BJ (cell line): ENCODE results near the gene METAP2. TPM values are rescaled to one million over a fixed set of nuclear protein-coding genes. Genes with fewer than 3 reads are reported as not detected.

ENCODE experiments used
- CTCF ChIA-PET: fragments of 350-600 bp; formaldehyde crosslinking; extraction: SDS; loops from one replicate; lab custom pipeline; 2021; ENCODE audit warnings: antibody characterized with exemption, inconsistent platforms; lab: Yijun Ruan, JAX
- POLR2A ChIA-PET: fragments of 300-600 bp; sonication (Branson Sonifier 250); formaldehyde crosslinking; extraction: SDS; loops from one replicate; lab custom pipeline; 2021; ENCODE audit warnings: antibody characterized with exemption; lab: Charles Lee
- DNase-seq: peaks from one replicate; pipeline ENCODE4 v3.0.0-alpha.2; 2011; ENCODE audit warnings: low read depth
- H3K27me3 ChIP-seq: 2 replicates; pipeline ENCODE4 v1.6.0; 2011; ENCODE audit warnings: low read length; ENCODE audit not compliant: control insufficient read depth, insufficient read depth
- H3K36me3 ChIP-seq: 2 replicates; pipeline ENCODE4 v1.5.1; 2011; ENCODE audit warnings: low read length; ENCODE audit not compliant: control insufficient read depth, insufficient read depth
- H3K4me3 ChIP-seq: 2 replicates; pipeline ENCODE4 v1.5.1; 2011; ENCODE audit warnings: low read depth, mild to moderate bottlenecking, control low read depth, low read length
- polyA plus RNA-seq: library from polyadenylated mRNA; depleted of rRNA; stranded (reverse); fragments of >200 nt; gene quantifications from 2 replicates; pipeline ENCODE4 v1.2.3, GENCODE V29; 2011
- TF ChIP-seq, protein P1 (sequence below): IDR thresholded peaks from 2 replicates; pipeline ENCODE4 v1.5.1; 2011; ENCODE audit warnings: low read depth, mild to moderate bottlenecking, control low read depth, inconsistent platforms, low read length, moderate library complexity; ENCODE audit not compliant: insufficient read depth

Gene METAP2
- polyA plus RNA-seq, 1 experiment: 32.2 TPM

- Histone ChIP-seq H3K4me3 (no peak overlapping the region), H3K36me3 (peaks cover 12% of the 10 kb centered on the region), H3K27me3 (no peaks in the 10 kb centered on the region)
- ChIA-PET CTCF (no interaction called here), POLR2A (no interaction called here)
- DNase-seq: no peak
- TF ChIP-seq, protein P1, sequence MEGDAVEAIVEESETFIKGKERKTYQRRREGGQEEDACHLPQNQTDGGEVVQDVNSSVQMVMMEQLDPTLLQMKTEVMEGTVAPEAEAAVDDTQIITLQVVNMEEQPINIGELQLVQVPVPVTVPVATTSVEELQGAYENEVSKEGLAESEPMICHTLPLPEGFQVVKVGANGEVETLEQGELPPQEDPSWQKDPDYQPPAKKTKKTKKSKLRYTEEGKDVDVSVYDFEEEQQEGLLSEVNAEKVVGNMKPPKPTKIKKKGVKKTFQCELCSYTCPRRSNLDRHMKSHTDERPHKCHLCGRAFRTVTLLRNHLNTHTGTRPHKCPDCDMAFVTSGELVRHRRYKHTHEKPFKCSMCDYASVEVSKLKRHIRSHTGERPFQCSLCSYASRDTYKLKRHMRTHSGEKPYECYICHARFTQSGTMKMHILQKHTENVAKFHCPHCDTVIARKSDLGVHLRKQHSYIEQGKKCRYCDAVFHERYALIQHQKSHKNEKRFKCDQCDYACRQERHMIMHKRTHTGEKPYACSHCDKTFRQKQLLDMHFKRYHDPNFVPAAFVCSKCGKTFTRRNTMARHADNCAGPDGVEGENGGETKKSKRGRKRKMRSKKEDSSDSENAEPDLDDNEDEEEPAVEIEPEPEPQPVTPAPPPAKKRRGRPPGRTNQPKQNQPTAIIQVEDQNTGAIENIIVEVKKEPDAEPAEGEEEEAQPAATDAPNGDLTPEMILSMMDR: no peak
Measured at GRCh38 chr12:95499772-95500171, 25.8 kb downstream of the METAP2 start.

DNA sequence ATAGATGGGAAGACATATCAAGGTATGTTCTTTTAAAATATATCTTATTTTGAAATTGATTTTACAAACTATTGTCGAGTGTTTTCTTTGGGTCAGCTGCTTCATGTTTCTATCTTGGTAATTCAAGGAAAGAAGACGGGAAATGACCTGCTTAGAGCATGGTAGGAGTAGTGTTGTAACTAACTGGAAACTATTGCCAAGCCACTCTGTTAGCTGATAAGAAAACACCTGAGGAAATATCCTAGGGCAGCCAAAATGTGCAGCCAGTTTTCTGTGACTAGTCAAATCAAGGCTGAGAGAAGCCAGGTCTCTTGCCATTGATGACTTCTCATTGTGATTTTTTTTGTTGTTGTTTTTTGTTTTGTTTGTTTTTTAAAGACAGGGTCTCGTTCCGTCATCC is 30.2 kb downstream of the METAP2 start:
- POLR2A ChIA-PET: no interaction called here
- TF ChIP-seq, protein P1: no peak
- DNase-seq: no peak
- Histone ChIP-seq H3K36me3 (peaks cover 14% of the 10 kb centered on the region), H3K4me3 (no peak overlapping the region), H3K27me3 (no peaks in the 10 kb centered on the region)
- CTCF ChIA-PET: interaction anchor here (0.6 kb wide), 1 partner anchor 59 kb away, joined by 3 read pairs; no protein-coding TSS in a partner anchor

DNA sequence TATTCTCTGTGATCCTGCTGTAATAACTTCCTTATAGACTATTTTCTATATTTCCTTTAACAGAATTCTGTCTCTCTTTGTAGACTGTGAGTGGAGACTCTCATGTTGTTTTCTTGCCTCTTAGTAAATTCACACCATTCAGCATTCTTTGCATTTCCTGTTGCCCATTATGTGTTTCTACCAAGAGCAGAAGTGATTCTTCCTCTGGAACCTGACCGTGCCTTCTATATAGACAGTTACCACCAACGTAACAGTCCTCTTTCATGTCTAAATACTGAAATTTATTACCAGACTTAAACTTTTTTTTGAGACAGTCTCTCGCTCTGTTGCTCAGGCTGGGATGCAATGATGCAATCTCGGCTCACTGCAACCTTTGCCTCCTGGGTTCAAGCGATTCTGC is 31.1 kb downstream of the METAP2 start:
- CTCF ChIA-PET: no interaction called here
- no peak overlapping the region for H3K4me3 ChIP-seq
- POLR2A ChIA-PET: no interaction called here
- H3K36me3 ChIP-seq: peaks cover 14% of the 10 kb centered on the region
- H3K27me3 ChIP-seq: no peaks in the 10 kb centered on the region
- TF ChIP-seq, protein P1: no peak
- DNase-seq: no peak

GRCh38 chr12:95506707-95507523 is 33.0 kb downstream of the METAP2 start:
- Histone ChIP-seq H3K36me3 (peaks cover 17% of the 10 kb centered on the region), H3K4me3 (no peak overlapping the region), H3K27me3 (no peaks in the 10 kb centered on the region)
- TF ChIP-seq, protein P1: no peak
- CTCF ChIA-PET: interaction anchor here (0.6 to 0.7 kb wide), 2 partner anchors 15 to 407 kb away, joined by 3 read pairs; no protein-coding TSS in a partner anchor
- POLR2A ChIA-PET: no interaction called here
- DNase-seq: no peak

- Histone ChIP-seq H3K4me3 (no peak overlapping the region), H3K27me3 (no peaks in the 10 kb centered on the region), H3K36me3 (peaks cover 14% of the 10 kb centered on the region)
- TF ChIP-seq, protein P1: no peak
- CTCF ChIA-PET: interaction anchor here (1.5 kb wide), 1 partner anchor 7 kb away, joined by 4 read pairs; no protein-coding TSS in a partner anchor
- POLR2A ChIA-PET: no interaction called here
- DNase-seq: no peak
Measured at GRCh38 chr12:95509300-95509699, 35.3 kb downstream of the METAP2 start.
